Measurements from ENCODE around the gene INVS.

DNA sequence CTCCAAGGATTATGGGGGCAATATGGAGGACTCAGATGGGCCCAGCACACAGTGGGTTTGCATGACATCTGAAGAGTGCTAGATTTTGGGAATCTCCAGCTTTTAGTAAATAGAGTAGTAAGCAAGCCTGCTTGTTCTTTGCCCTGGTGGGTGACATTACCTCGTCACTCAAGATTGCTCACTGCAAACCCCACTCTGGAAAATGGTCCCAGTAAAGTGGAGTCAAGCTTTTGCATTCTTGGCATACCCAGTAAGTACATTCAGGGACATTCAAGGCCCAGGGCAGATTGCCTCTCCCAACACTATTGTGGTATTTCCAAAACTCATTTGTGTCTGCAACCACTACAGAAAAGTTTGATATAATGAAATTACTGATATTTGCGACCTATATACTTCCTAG lies 118.5 kb downstream of the INVS start:
- TF ChIP-seq EZH2 (IDR thresholded peaks at IDR 0.05): no peak
- no peak for TF ChIP-seq FOXP2 (optimal IDR thresholded peaks at IDR 0.05; ENCODE audit: control extremely low read depth, extremely low read length, insufficient read depth)
- no peak for TF ChIP-seq POLR2AphosphoS5 (IDR thresholded peaks at IDR 0.05; ENCODE audit: borderline replicate concordance, low read depth, low read length)
